Ovary (tissue), 9 donors: Measurements from ENCODE around the gene DDTL. TPM values are rescaled to one million over a fixed set of nuclear protein-coding genes. Genes with fewer than 3 reads are reported as not detected.
A peak's percentile ranks its signal among the peaks of the same experiment; 100 is the strongest.

Source experiments
- DNase-seq, 5 donors: peaks; one replicate each; pipeline ENCODE4 v3.0.0-alpha.2; 2019 to 2020
- H3K27ac ChIP-seq, 2 donors: fragments of 200-600 bp; one replicate each; pipeline versions ENCODE4 v1.5.1 to v1.8.0; 2019 to 2022
- H3K27me3 ChIP-seq: fragments of 200-600 bp; one replicate; pipeline ENCODE4 v1.8.0; 2022
- H3K36me3 ChIP-seq: fragments of 200-600 bp; sonication (generic); one replicate; pipeline ENCODE4 v1.5.1; 2019
- H3K4me1 ChIP-seq: one replicate; pipeline ENCODE4 v1.8.1; 2013; ENCODE audit warnings: mild to moderate bottlenecking, moderate library complexity; ENCODE audit not compliant: insufficient read depth
- H3K4me3 ChIP-seq: fragments of 200-600 bp; sonication (generic); one replicate; pipeline ENCODE4 v1.5.1; 2017
- H3K9me3 ChIP-seq, 2 donors: fragments of 200-600 bp in 1 of 2; sonication (generic) in 1 of 2; one replicate each; pipeline versions ENCODE4 v1.5.1 to v1.8.1; 2013 to 2019; ENCODE audit warnings: mild to moderate bottlenecking in 1 of 2, moderate library complexity in 1 of 2
- CTCF ChIP-seq, 3 donors: fragments of 450-650 bp in 2 of 3; fragments of 200-600 bp in 1 of 3; IDR thresholded peaks; one replicate each; pipeline versions ENCODE4 v1.5.1 to v1.8.0; 2016 to 2022; ENCODE audit warnings: antibody characterized with exemption in 3 of 3, mild to moderate bottlenecking in 1 of 3
- EP300 ChIP-seq: sonication (generic); formaldehyde crosslinking; IDR thresholded peaks from one replicate; pipeline ENCODE4 v1.6.1; 2017; ENCODE audit warnings: antibody characterized with exemption
- POLR2A ChIP-seq: fragments of 450-650 bp; IDR thresholded peaks from one replicate; pipeline ENCODE4 v1.6.1; 2017; ENCODE audit warnings: antibody characterized with exemption, mild to moderate bottlenecking, moderate library complexity
- WGBS, 3 donors: extraction: QIAGEN DNeasy Blood & Tissue Kit in 1 of 3; methylation state at CpG; one replicate each; pipeline versions ENCODE4 v1.1.5 to v1.1.7; 2013 to 2017; 5-methylcytosine and 5-hydroxymethylcytosine counted together
- intact Hi-C, 4 donors: fragments of 100-400 bp; cut with DNase I; formaldehyde crosslinking; loops; one replicate each; pipeline versions ENCODE4 v1.11.0 to v1.15.1; 2022 to 2023
- polyA plus RNA-seq, 2 donors: library from polyadenylated mRNA; stranded (reverse); fragments of 200-250 nt in 1 of 2; fragments of 350-450 nt in 1 of 2; fragmentation: Illumina TruSeq in 1 of 2; extraction: RNeasy Lipid Tissue Mini Kit (QIAGEN cat#74804) in 1 of 2; gene quantifications; one replicate each; pipeline ENCODE4 v1.2.3, GENCODE V29; 2013 to 2014
- total RNA-seq, 7 donors: library from RNA; depleted of rRNA in 2 of 7; stranded (reverse); fragments of >200 nt in 2 of 7; fragmentation: NEBNext Ultra II Directional in 3 of 7; extraction: Animal tissue kit (Norgen Biotek cat#: 25700) in 3 of 7; gene quantifications; one replicate each; pipeline versions ENCODE4 v1.1.0 to v1.2.4, GENCODE V29; 2016 to 2023
- donor health status: DM: no; HTN: no; CAD: no; lungs with moderate emphysema.
- donor health status: DM: no; HTN: no; CAD: no.
- donor health status: Bipolar disorder and iron deficiency.
- donor health status: DM: yes; HTN: yes; CAD: no.
- donor health status: DM: no; HTN: no; CAD: no.
- donor health status: DM: yes; HTN: yes; CAD: no.

Gene DDTL
- total and polyA plus RNA-seq, 9 donors: 1.4 to 5.1 (median 3.3) TPM; not detected in 2

GRCh38 chr22:24001314-24001713 is 34.6 kb downstream of the DDTL start:
- Histone ChIP-seq H3K4me1 (no peaks in the 10 kb centered on the region), H3K4me3 (no peak overlapping the region), H3K27ac (no peak overlapping the region), H3K9me3 (no peaks in the 10 kb centered on the region), H3K27me3 (no peaks in the 10 kb centered on the region), H3K36me3 (no peaks in the 10 kb centered on the region)
- no peak for DNase-seq
- intact Hi-C loops: no loop called here
- WGBS, 3 donors: 73 to 82% (median 79%) methylated on average over 9 of the region's 9 CpGs
- no peak for TF ChIP-seq POLR2A
- TF ChIP-seq EP300: no peak
- TF ChIP-seq CTCF (IDR thresholded peaks at IDR 0.05): no peak

GRCh38 chr22:24002272-24002671 is 35.6 kb downstream of the DDTL start:
- Histone ChIP-seq H3K27me3 (no peaks in the 10 kb centered on the region), H3K36me3 (no peaks in the 10 kb centered on the region), H3K27ac (no peak overlapping the region), H3K4me3 (no peak overlapping the region), H3K4me1 (no peaks in the 10 kb centered on the region), H3K9me3 (no peaks in the 10 kb centered on the region)
- WGBS, 3 donors: 66 to 71% (median 69%) methylated on average over 10 of the region's 10 CpGs
- TF ChIP-seq CTCF (IDR thresholded peaks at IDR 0.05) (no peak), POLR2A (no peak), EP300 (no peak)
- intact Hi-C loops: no loop called here
- DNase-seq: no peak

GRCh38 chr22:24002851-24003250 is 36.2 kb downstream of the DDTL start:
- Histone ChIP-seq H3K4me1 (no peaks in the 10 kb centered on the region), H3K9me3 (no peaks in the 10 kb centered on the region), H3K4me3 (no peak overlapping the region), H3K27ac (no peak overlapping the region), H3K27me3 (no peaks in the 10 kb centered on the region), H3K36me3 (no peaks in the 10 kb centered on the region)
- DNase-seq: no peak
- intact Hi-C loops: no loop called here
- TF ChIP-seq CTCF (IDR thresholded peaks at IDR 0.05) (no peak), EP300 (no peak)
- WGBS, 3 donors: 61 to 71% (median 68%) methylated on average over 5 of the region's 5 CpGs

- DNase-seq: no peak
- Histone ChIP-seq H3K4me1 (no peaks in the 10 kb centered on the region), H3K4me3 (no peak overlapping the region), H3K27ac (no peak overlapping the region), H3K9me3 (no peaks in the 10 kb centered on the region), H3K36me3 (no peaks in the 10 kb centered on the region), H3K27me3 (no peaks in the 10 kb centered on the region)
- WGBS, 3 donors: 80 to 81% (median 80%) methylated on average over 9 of the region's 9 CpGs
- no peak for TF ChIP-seq EP300
- TF ChIP-seq POLR2A: no peak
- no peak for TF ChIP-seq CTCF (IDR thresholded peaks at IDR 0.05)
- intact Hi-C loops: no loop called here
These were observed 37.2 kb downstream of the DDTL start for GRCh38 chr22:24003887-24004286.

GRCh38 chr22:24005201-24005600 is 38.5 kb downstream of the DDTL start, which contains the start of gene GSTT4:
Gene GSTT4, minus strand, starts transcription at chr22:24005453. Its CDS starts 97 bp downstream, at chr22:24005356.
- no peak within 1 kb of the TSS for H3K27ac ChIP-seq
- 62 to 69% (median 65%) methylated on average over 6 of the region's 6 CpGs for WGBS, 3 donors
- no peaks in the 10 kb centered on the region for H3K9me3 ChIP-seq
- H3K4me1 ChIP-seq: no peaks in the 10 kb centered on the region
- H3K36me3 ChIP-seq: no peaks in the 10 kb centered on the region
- no peaks in the 10 kb centered on the region for H3K27me3 ChIP-seq
- TF ChIP-seq CTCF (IDR thresholded peaks at IDR 0.05): no peak
- H3K4me3 ChIP-seq: no peak within 1 kb of the TSS
- intact Hi-C loops: loop anchor here in 1 of 4 donors (5.0 kb wide), 1 partner anchor 167 kb away; no protein-coding TSS in a partner anchor
- DNase-seq: peak in 1 of 5 donors; percentile 53
